ENCODE data around the gene SLAMF1.

DNA sequence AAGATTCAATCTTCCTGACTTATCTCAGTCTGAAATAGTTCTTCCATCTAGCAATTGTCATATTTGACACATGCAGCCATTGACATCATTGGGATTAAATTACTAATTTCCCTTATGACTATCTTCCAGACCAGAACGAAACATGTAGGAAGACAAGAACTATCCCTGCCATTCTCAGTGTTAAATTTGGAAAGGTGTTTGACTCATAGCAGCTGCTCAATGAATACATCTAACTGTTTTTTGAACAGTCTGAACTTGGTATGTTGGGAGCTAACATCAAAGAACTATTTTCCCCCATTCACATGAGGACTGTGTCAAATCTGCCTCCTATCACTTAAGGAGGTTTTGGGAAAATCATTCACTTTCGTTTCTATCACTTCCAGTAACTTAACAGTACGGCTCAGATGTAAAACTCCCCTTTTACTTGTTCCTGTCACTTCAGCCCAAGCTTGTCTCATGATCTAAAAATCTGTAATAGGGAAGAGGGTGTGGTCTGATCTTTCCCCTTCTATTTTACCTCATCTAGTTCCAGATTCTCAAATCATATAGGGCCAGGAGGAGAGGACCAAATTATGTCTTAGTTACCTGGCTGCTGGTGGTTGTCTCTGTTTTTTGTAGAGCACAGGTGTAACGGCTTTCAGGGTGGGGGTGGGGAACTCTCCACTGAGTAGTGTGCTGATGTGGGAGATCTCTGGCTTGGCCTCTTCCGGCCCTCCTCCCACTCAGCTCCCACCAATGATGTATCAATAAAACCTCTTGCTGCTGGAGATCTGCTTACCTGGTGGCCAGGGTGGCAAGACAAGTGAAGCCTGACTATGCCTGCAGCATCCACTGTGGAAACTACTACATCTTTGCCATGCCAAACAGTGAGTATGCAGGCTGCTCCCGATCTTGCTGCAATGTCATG, 26.2 kb upstream of the SLAMF1 start:
- TF ChIP-seq, protein P1, sequence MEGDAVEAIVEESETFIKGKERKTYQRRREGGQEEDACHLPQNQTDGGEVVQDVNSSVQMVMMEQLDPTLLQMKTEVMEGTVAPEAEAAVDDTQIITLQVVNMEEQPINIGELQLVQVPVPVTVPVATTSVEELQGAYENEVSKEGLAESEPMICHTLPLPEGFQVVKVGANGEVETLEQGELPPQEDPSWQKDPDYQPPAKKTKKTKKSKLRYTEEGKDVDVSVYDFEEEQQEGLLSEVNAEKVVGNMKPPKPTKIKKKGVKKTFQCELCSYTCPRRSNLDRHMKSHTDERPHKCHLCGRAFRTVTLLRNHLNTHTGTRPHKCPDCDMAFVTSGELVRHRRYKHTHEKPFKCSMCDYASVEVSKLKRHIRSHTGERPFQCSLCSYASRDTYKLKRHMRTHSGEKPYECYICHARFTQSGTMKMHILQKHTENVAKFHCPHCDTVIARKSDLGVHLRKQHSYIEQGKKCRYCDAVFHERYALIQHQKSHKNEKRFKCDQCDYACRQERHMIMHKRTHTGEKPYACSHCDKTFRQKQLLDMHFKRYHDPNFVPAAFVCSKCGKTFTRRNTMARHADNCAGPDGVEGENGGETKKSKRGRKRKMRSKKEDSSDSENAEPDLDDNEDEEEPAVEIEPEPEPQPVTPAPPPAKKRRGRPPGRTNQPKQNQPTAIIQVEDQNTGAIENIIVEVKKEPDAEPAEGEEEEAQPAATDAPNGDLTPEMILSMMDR (IDR thresholded peaks at IDR 0.05): no peak
- TF ChIP-seq EZH2 (IDR thresholded peaks at IDR 0.05; ENCODE audit: borderline replicate concordance, insufficient read depth, low read depth, low read length, poor library complexity, severe bottlenecking): no peak
